Sigmoid colon (tissue), 7 donors: Measurements from ENCODE around the gene EML3. TPM values are rescaled to one million over a fixed set of nuclear protein-coding genes. Genes with fewer than 3 reads are reported as not detected.

Experiments
- DNase-seq: peaks from one replicate; pipeline ENCODE4 v3.0.0-alpha.2; 2019
- H3K27ac ChIP-seq, 4 donors: fragments of 200-600 bp; sonication (generic); one replicate each; pipeline ENCODE4 v1.5.1; 2016 to 2019; ENCODE audit warnings: mild to moderate bottlenecking in 1 of 4
- H3K27me3 ChIP-seq, 3 donors: fragments of 200-600 bp; sonication (generic); one replicate each; pipeline ENCODE4 v1.5.1; 2019; ENCODE audit warnings: mild to moderate bottlenecking in 1 of 3
- H3K36me3 ChIP-seq, 4 donors: fragments of 200-600 bp; sonication (generic); one replicate each; pipeline ENCODE4 v1.5.1; 2016 to 2019
- H3K4me1 ChIP-seq, 4 donors: fragments of 200-600 bp; sonication (generic); one replicate each; pipeline ENCODE4 v1.5.1; 2017 to 2019
- H3K4me3 ChIP-seq, 4 donors: fragments of 200-600 bp; sonication (generic); one replicate each; pipeline ENCODE4 v1.5.1; 2017 to 2019; ENCODE audit warnings: mild to moderate bottlenecking in 2 of 4, moderate library complexity in 1 of 4
- H3K9me3 ChIP-seq, 4 donors: fragments of 200-600 bp in 3 of 4; sonication (generic) in 3 of 4; one replicate each; pipeline versions ENCODE4 v1.5.1 to v1.6.1; 2013 to 2019
- EP300 ChIP-seq, 4 donors: sonication (generic); formaldehyde crosslinking; IDR thresholded peaks; one replicate each; pipeline ENCODE4 v1.6.1; 2017; ENCODE audit warnings: antibody characterized with exemption in 4 of 4
- POLR2A ChIP-seq, 2 donors: fragments of 450-650 bp; IDR thresholded peaks; one replicate each; pipeline ENCODE4 v1.6.1; 2016; ENCODE audit warnings: antibody characterized with exemption in 2 of 2, mild to moderate bottlenecking in 2 of 2, moderate library complexity in 2 of 2
- POLR2AphosphoS5 ChIP-seq, 4 donors: sonication (generic); formaldehyde crosslinking; IDR thresholded peaks; one replicate each; pipeline ENCODE4 v1.6.1; 2017; ENCODE audit warnings: antibody characterized with exemption in 4 of 4
- WGBS, 2 donors: extraction: QIAGEN DNeasy Blood & Tissue Kit; methylation state at CpG; one replicate each; pipeline ENCODE4 v1.1.7; 2013; 5-methylcytosine and 5-hydroxymethylcytosine counted together
- intact Hi-C: fragments of 100-400 bp; cut with DNase I; formaldehyde crosslinking; loops from one replicate; pipeline ENCODE4 v1.15.1; 2023
- polyA plus RNA-seq, 3 donors: library from polyadenylated mRNA; stranded (reverse); fragments of 200-250 nt; gene quantifications; one replicate each; pipeline ENCODE4 v1.2.3, GENCODE V29; 2013
- total RNA-seq, 4 donors: library from RNA; depleted of rRNA; stranded (reverse); fragments of >200 nt; gene quantifications; one replicate each; pipeline ENCODE4 v1.1.0, GENCODE V29; 2016
- TF ChIP-seq, protein P1 (sequence below), 4 experiments: fragments of 450-650 bp in 3 of 4; fragments of 200-600 bp in 1 of 4; IDR thresholded peaks; one replicate each; pipeline ENCODE4 v1.5.1; 2016 to 2019; ENCODE audit warnings: antibody characterized with exemption in 4 of 4, mild to moderate bottlenecking in 3 of 4, moderate library complexity in 2 of 4
- donor health status: healthy with polysubstance abuse.
- donor health status: Bipolar disorder and iron deficiency.
- donor health status: healthy.

The EML3 gene
- total and polyA plus RNA-seq, 7 donors = 10.6 to 50.7 (median 26.3) TPM

DNA sequence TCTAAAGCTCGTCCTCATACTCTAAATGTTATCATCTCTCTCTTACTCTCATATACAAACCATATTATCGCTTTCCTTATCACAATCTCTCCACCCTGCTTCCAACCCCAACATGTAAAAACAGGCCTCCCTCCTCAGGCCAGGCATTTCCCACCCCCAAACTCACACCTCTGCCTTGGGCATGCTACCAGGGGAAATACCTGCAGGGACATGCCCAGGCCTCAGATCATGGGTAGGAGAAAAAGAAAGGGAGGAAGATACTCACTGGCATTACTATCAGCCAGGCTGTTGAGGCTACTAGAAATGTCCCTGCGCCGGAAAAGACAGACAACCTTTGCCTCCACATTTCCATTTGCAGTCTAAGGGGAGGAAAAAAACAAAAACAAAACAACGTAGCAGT lies 12.7 kb downstream of the EML3 start:
- Histone ChIP-seq H3K4me3 (peak overlapping the region; percentile 89 to 99 (median 94)), H3K9me3 (no peaks in the 10 kb centered on the region), H3K4me1 (peaks cover 0 to 43% (median 39%) of the 10 kb centered on the region in 4 donors), H3K36me3 (peaks cover 30 to 51% (median 35%) of the 10 kb centered on the region in 4 donors), H3K27me3 (no peaks in the 10 kb centered on the region), H3K27ac (peak overlapping the region; percentile 94 to 99 (median 97))
- intact Hi-C loops = loop anchor here (5.0 kb wide), 1 partner anchor 48 kb away; no protein-coding TSS in a partner anchor
- no peak for TF ChIP-seq EP300 (IDR thresholded peaks at IDR 0.05)
- 53 to 70% methylated on average over 5 of the region's 5 CpGs for WGBS, 2 donors
- no peak for DNase-seq

DNA sequence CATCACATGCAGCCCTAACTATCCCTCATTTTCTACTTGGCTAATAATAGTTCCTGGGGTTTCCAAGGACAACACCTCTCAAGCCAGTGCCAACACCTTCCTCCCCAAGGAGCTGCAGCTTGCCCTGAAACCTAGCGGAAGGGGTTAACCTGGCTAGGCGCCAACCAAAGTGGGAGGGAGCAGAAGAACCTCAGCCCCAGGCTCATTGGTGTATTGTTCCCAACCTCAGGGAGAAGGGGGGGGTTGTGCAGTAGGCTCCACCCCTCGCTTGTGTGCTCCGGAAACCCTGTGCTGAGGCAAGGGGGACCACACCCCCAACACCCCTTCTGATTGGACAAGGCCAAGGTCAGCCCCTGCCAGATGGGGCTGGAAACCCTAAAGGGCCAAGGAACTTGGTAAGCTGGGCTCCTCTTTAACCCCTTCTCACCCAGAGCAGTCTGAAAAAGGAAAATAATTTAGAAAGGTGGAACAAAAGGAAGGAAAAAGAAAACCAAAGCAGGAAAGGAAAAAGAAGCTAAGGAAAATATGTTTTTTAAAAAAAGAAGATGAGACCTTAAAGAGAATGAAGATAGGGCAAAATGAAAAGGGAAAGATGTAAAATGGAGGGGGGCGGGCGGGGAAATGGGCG lies 13.4 kb downstream of the EML3 start:
- Histone ChIP-seq H3K27me3 (no peaks in the 10 kb centered on the region), H3K4me3 (peak overlapping the region in 2 of 4 donors; percentile 89 to 99)

GRCh38 chr11:62595124-62595523 lies 17.5 kb downstream of the EML3 start:
- no peak overlapping the region for H3K27ac ChIP-seq
- 91 to 93% methylated on average over 8 of the region's 8 CpGs for WGBS, 2 donors

More for the DNA sequence above, 13.4 kb downstream of the EML3 start:
- Histone ChIP-seq H3K27ac (peak overlapping the region; percentile 94 to 99 (median 97)), H3K4me1 (peaks cover 0 to 43% (median 39%) of the 10 kb centered on the region in 4 donors), H3K36me3 (peaks cover 30 to 51% (median 40%) of the 10 kb centered on the region in 4 donors), H3K9me3 (no peaks in the 10 kb centered on the region)
- peak; percentile 99 for DNase-seq
- TF ChIP-seq POLR2AphosphoS5 (IDR thresholded peaks at IDR 0.05) (peak in 3 of 4 donors; percentile 69 to 77 (median 76)), POLR2A (IDR thresholded peaks at IDR 0.05) (no peak)
- intact Hi-C loops = no loop called here
- 33 to 44% methylated on average over 7 of the region's 7 CpGs for WGBS, 2 donors

GRCh38 chr11:62593434-62594044 lies 19.0 kb downstream of the EML3 start:
- WGBS, 2 donors = 57 to 59% methylated on average over 13 of the region's 13 CpGs
- H3K4me3 ChIP-seq = no peak overlapping the region
- H3K9me3 ChIP-seq = no peaks in the 10 kb centered on the region
- DNase-seq = peak; percentile 90
- H3K27me3 ChIP-seq = no peaks in the 10 kb centered on the region
- peak overlapping the region; percentile 91 to 97 (median 97) for H3K27ac ChIP-seq
- intact Hi-C loops = loop anchor here (2.0 kb wide), 1 partner anchor 19 kb away; the partner anchor contains the start of genes EML3 and ROM1
- peaks cover 30 to 56% (median 46%) of the 10 kb centered on the region in 4 donors for H3K36me3 ChIP-seq
- TF ChIP-seq POLR2A (IDR thresholded peaks at IDR 0.05) (no peak), EP300 (IDR thresholded peaks at IDR 0.05) (no peak)
- TF ChIP-seq, protein P1, sequence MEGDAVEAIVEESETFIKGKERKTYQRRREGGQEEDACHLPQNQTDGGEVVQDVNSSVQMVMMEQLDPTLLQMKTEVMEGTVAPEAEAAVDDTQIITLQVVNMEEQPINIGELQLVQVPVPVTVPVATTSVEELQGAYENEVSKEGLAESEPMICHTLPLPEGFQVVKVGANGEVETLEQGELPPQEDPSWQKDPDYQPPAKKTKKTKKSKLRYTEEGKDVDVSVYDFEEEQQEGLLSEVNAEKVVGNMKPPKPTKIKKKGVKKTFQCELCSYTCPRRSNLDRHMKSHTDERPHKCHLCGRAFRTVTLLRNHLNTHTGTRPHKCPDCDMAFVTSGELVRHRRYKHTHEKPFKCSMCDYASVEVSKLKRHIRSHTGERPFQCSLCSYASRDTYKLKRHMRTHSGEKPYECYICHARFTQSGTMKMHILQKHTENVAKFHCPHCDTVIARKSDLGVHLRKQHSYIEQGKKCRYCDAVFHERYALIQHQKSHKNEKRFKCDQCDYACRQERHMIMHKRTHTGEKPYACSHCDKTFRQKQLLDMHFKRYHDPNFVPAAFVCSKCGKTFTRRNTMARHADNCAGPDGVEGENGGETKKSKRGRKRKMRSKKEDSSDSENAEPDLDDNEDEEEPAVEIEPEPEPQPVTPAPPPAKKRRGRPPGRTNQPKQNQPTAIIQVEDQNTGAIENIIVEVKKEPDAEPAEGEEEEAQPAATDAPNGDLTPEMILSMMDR (IDR thresholded peaks at IDR 0.05) = peak; percentile 34 to 53 (median 40)
- H3K4me1 ChIP-seq = peaks cover 0 to 35% (median 31%) of the 10 kb centered on the region in 4 donors

More at GRCh38 chr11:62595124-62595523, 17.5 kb downstream of the EML3 start:
- DNase-seq = no peak
- Histone ChIP-seq H3K4me1 (peaks cover 0 to 44% (median 41%) of the 10 kb centered on the region in 4 donors), H3K27me3 (no peaks in the 10 kb centered on the region), H3K4me3 (no peak overlapping the region), H3K9me3 (no peaks in the 10 kb centered on the region), H3K36me3 (peaks cover 30 to 53% (median 43%) of the 10 kb centered on the region in 4 donors)
- intact Hi-C loops = loop anchor here (2.0 kb wide), 1 partner anchor 18 kb away; the partner anchor contains the start of genes EML3 and ROM1
- TF ChIP-seq POLR2AphosphoS5 (IDR thresholded peaks at IDR 0.05) = no peak
- TF ChIP-seq POLR2A (IDR thresholded peaks at IDR 0.05) = no peak

DNA sequence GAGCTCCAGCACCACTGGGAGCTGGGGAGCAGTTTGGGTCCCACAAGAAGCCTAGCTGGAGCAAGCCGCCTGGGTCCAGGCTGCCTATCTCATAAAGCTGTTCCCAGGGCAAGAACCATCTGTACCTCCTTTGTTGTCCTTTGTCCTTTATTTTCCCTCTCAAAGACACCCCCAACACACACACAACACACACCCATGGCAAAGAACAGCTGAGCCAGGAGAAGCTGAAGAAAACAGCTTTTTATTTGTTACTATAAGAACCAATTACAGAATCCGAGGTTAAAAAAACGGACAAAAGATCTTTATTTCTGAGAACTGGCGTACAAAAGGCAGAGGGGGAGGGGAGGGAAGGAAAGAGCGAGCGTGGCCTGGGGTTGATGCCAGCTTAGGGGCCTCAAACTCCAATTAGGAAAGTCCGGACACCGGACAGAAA lies 19.6 kb downstream of the EML3 start:
- Histone ChIP-seq H3K9me3 (no peaks in the 10 kb centered on the region), H3K36me3 (peaks cover 28 to 56% (median 48%) of the 10 kb centered on the region in 4 donors), H3K4me3 (no peak overlapping the region), H3K4me1 (peaks cover 0 to 33% (median 28%) of the 10 kb centered on the region in 4 donors), H3K27me3 (no peaks in the 10 kb centered on the region), H3K27ac (peak overlapping the region; percentile 91 to 97 (median 97))
- TF ChIP-seq, protein P1 (IDR thresholded peaks at IDR 0.05) = no peak
- TF ChIP-seq POLR2AphosphoS5 (IDR thresholded peaks at IDR 0.05) (no peak), POLR2A (IDR thresholded peaks at IDR 0.05) (no peak), EP300 (IDR thresholded peaks at IDR 0.05) (no peak)
- 74 to 85% methylated on average over 8 of the region's 8 CpGs for WGBS, 2 donors
- intact Hi-C loops = no loop called here
- DNase-seq = no peak
